Measurements from ENCODE around the gene KREMEN1.

Gene KREMEN1

GRCh38 chr22:29128891-29129807 lies 56.3 kb downstream of the KREMEN1 start:
- DNase-seq (ENCODE audit: low spot score), result peak; percentile 75

GRCh38 chr22:29129808-29130140 lies 56.9 kb downstream of the KREMEN1 start:
- no peak for DNase-seq (ENCODE audit: low spot score)

- DNase-seq (ENCODE audit: low spot score), result no peak
Measured at GRCh38 chr22:29130476-29130875, 57.6 kb downstream of the KREMEN1 start.

- DNase-seq (ENCODE audit: low spot score), result no peak
Measured at GRCh38 chr22:29133603-29134133, 60.8 kb downstream of the KREMEN1 start.

- DNase-seq (ENCODE audit: low spot score), result no peak
Measured at GRCh38 chr22:29134448-29134847, 61.6 kb downstream of the KREMEN1 start.

GRCh38 chr22:29136782-29137700 lies 64.2 kb downstream of the KREMEN1 start:
- DNase-seq (ENCODE audit: low spot score), result no peak

- DNase-seq (ENCODE audit: low spot score), result no peak
Measured at GRCh38 chr22:29138556-29139305, 65.9 kb downstream of the KREMEN1 start.

GRCh38 chr22:29139965-29140782 lies 67.3 kb downstream of the KREMEN1 start:
- DNase-seq (ENCODE audit: low spot score), result peak; percentile 67

GRCh38 chr22:29141078-29141688 lies 68.3 kb downstream of the KREMEN1 start:
- DNase-seq (ENCODE audit: low spot score), result no peak

- no peak for DNase-seq (ENCODE audit: low spot score)
Measured at GRCh38 chr22:29142116-29142515, 69.3 kb downstream of the KREMEN1 start.

- DNase-seq (ENCODE audit: low spot score), result no peak
Measured at GRCh38 chr22:29143941-29144785, 71.3 kb downstream of the KREMEN1 start.

GRCh38 chr22:29144786-29145160 lies 71.9 kb downstream of the KREMEN1 start:
- no peak for DNase-seq (ENCODE audit: low spot score)

- peak; percentile 36 for DNase-seq (ENCODE audit: low spot score)
Measured at GRCh38 chr22:29145321-29146072, 72.7 kb downstream of the KREMEN1 start.

GRCh38 chr22:29146091-29146560 lies 73.3 kb downstream of the KREMEN1 start:
- DNase-seq (ENCODE audit: low spot score), result no peak

- no peak for DNase-seq (ENCODE audit: low spot score)
Measured at GRCh38 chr22:29146771-29147170, 73.9 kb downstream of the KREMEN1 start.

- no peak for DNase-seq (ENCODE audit: low spot score)
Measured at GRCh38 chr22:29147331-29147899, 74.6 kb downstream of the KREMEN1 start.

GRCh38 chr22:29148036-29148435 lies 75.2 kb downstream of the KREMEN1 start:
- no peak for DNase-seq (ENCODE audit: low spot score)

GRCh38 chr22:29148826-29149225 lies 76.0 kb downstream of the KREMEN1 start:
- DNase-seq (ENCODE audit: low spot score), result no peak

Measured in AG20443 (cell line).